T-helper 22 cell (primary cell): ENCODE data around the gene NUDC.
"Not testable (repeated sequence)": the region's sequence is repeated elsewhere in the genome, so short reads cannot be mapped to it uniquely, and the experiment has no call there.

ENCODE experiments used
- DNase-seq: peaks from one replicate; pipeline ENCODE4 v3.0.0-alpha.2; 2020; ENCODE audit warnings: low read depth

The NUDC gene

GRCh38 chr1:26921540-26922430 is at the start of gene NUDC:
Gene NUDC, plus strand, starts transcription at chr1:26921743. Its CDS starts 106 bp downstream, at chr1:26921849.
- peak; percentile 94 for DNase-seq

DNA sequence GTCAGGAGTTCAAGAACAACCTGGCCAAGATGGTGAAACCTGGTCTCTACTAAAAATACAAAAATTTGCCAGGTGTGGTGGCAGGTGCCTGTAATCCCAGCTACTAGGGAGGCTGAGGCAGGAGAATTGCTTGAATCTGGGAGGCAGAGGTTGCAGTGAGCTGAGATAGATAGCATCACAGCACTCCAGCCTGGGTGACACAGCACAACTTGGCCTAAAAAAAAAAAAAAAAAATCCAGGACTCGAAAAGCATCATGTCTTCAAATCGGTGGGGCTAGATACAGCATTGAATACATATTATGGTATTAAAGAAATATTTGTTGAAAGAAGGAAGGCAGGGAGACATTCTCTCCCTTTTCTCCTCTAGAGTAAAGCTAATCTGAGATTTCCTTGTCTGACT is 48.4 kb upstream of the NUDC start:
- DNase-seq, result not testable (repeated sequence)

- no peak for DNase-seq
These were observed 46.6 kb upstream of the NUDC start for GRCh38 chr1:26874896-26875295.

- no peak for DNase-seq
These were observed 44.2 kb upstream of the NUDC start for GRCh38 chr1:26877326-26877725.

GRCh38 chr1:26879793-26880192 is 41.8 kb upstream of the NUDC start:
- DNase-seq, result no peak

DNA sequence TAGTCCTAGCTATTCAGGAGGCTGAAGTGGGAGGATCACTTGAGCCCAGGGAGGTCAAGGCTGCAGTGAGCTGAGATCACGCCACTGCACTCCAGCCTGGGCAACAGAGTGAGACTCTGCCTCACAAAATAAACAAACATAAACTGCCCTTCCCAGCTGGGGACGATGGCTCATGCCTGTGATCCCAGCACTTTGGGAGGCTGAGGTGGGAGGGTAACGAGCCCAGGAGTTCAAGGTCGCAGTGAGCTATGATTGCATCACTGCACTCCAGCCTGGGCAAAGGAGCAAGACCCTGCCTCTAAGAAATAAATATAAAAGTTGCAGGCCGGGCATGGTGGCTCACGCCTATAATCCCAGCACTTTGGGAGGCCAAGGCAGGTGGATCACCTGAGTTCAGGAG is 39.9 kb upstream of the NUDC start:
- DNase-seq, result not testable (repeated sequence)

GRCh38 chr1:26882696-26883463 is 38.7 kb upstream of the NUDC start:
- no peak for DNase-seq

DNA sequence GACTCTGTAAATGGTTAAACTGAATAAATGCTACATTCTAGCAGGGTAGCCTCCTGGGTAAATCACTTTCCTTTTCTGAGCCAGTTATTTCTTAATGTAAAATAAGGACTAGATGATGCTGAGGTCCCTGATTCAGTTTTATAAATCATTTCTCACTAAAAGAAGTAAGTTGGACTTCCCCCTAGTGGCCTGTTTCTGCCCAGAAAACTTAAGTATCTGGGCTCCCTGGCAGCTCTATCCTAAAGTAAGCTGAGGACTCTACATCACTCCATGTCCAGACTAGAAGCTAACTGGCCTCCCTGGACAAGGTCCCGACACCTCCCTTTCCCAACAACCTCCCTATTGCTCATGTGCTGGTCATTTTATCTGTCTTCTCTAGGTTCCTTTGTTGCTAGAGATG is 34.4 kb upstream of the NUDC start:
- no peak for DNase-seq

DNA sequence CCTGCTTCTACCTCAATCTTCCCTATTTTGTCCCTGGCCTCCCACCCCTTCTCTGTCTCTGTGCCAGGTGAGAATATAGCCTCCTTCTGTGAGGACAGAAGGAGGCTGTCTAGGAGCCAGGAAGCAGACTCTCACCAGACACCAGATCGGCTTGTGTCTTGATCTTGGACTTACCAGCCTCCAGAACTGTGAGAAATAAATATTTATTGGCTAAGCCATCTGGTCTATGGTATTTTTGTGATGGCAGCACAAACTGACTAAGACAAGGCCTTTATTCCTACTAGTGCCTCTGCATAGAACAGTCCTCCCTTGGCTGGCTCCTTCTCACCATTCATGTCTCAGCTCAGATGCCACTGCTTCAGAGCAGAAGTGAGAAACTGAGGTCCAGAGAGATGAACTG is 33.3 kb upstream of the NUDC start:
- no peak for DNase-seq

GRCh38 chr1:26889551-26890466 is 31.7 kb upstream of the NUDC start, which contains the start of gene GPN2:
Gene GPN2, minus strand, starts transcription at chr1:26890283. Its CDS starts 187 bp downstream, at chr1:26890096.
- DNase-seq, result peak; percentile 62

GRCh38 chr1:26890467-26890796 is 31.1 kb upstream of the NUDC start:
- no peak for DNase-seq

DNA sequence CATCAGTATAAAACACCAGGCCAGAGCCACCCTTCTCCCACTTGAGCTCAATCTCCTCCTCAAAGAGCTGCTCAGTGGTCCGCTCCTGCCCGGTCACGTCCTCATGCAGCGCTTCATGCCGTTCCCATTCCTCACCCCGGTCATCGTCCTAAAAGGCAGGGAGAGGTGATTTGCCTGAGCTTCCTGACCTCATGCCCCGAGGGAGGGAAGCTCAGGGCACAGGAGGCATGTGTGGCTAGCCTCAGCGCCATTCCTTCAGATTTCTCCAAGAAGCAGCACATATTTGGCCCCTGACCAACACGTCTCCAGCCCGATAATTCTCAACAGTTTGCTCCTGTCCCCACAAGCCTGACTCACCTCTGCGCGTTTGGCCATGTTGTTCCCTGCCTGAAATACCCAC is 27.3 kb upstream of the NUDC start:
- DNase-seq, result no peak

- no peak for DNase-seq
These were observed 24.2 kb upstream of the NUDC start for GRCh38 chr1:26897351-26897750.

- peak; percentile 76 for DNase-seq
These were observed 21.3 kb upstream of the NUDC start, which contains the start of gene GPATCH3 for GRCh38 chr1:26900001-26900814. Gene GPATCH3, minus strand, starts transcription at chr1:26900467. Its CDS starts 25 bp downstream, at chr1:26900442.

GRCh38 chr1:26900815-26901511 is 20.6 kb upstream of the NUDC start:
- no peak for DNase-seq

GRCh38 chr1:26907071-26907917 is 14.2 kb upstream of the NUDC start:
- DNase-seq, result no peak

GRCh38 chr1:26909951-26910342 is 11.6 kb upstream of the NUDC start:
- DNase-seq, result no peak

GRCh38 chr1:26910343-26911160 is 11.0 kb upstream of the NUDC start:
- DNase-seq, result no peak
